H1 (cell line): Measurements from ENCODE around the gene FLNC. TPM values are rescaled to one million over a fixed set of nuclear protein-coding genes. Genes with fewer than 3 reads are reported as not detected.

Source experiments
- CTCF ChIA-PET: fragments of 300-600 bp; sonication (Branson Sonifier 250); formaldehyde crosslinking; loops from one replicate; lab custom pipeline; 2021; ENCODE audit not compliant: partially characterized antibody; lab: Charles Lee
- POLR2A ChIA-PET: fragments of 300-600 bp; sonication (Branson Sonifier 250); formaldehyde crosslinking; loops from one replicate; lab custom pipeline; 2021; ENCODE audit warnings: inconsistent platforms; ENCODE audit not compliant: partially characterized antibody; lab: Charles Lee
- DNase-seq, 2 experiments: peaks; one replicate each; pipeline versions ENCODE4 v3.0.0 to v3.0.0-alpha.2; 2010 to 2022; ENCODE audit warnings: low spot score in 2 of 2, low read depth in 1 of 2, mixed read lengths in 1 of 2
- FAIRE-seq: peaks from 2 replicates; lab custom pipeline; 2011; peaks lifted over from hg19 to GRCh38; lab: Jason Lieb, UNC
- H2AFZ ChIP-seq: 2 replicates; pipeline ENCODE4 v1.8.1; 2012; ENCODE audit warnings: low read length, inconsistent platforms
- H2AK5ac ChIP-seq: 2 replicates; pipeline ENCODE4 v1.6.1; 2013; ENCODE audit warnings: low read depth, low read length
- H2BK120ac ChIP-seq: replicated peaks from 2 replicates; pipeline ENCODE3; 2013; ENCODE audit warnings: low read depth, low read length, inconsistent platforms
- H2BK12ac ChIP-seq: 2 replicates; pipeline ENCODE4 v1.6.1; 2013; ENCODE audit warnings: low read depth, low read length
- H2BK15ac ChIP-seq: 2 replicates; pipeline ENCODE4 v1.6.1; 2013; ENCODE audit warnings: low read length
- H2BK20ac ChIP-seq: 2 replicates; pipeline ENCODE4 v1.6.1; 2013; ENCODE audit warnings: low read length
- H2BK5ac ChIP-seq: 2 replicates; pipeline ENCODE4 v1.6.1; 2013; ENCODE audit warnings: low read depth, low read length
- H3K14ac ChIP-seq: 2 replicates; pipeline ENCODE4 v1.6.1; 2013; ENCODE audit warnings: inconsistent platforms; ENCODE audit not compliant: insufficient read length
- H3K18ac ChIP-seq: 2 replicates; pipeline ENCODE4 v1.6.1; 2013; ENCODE audit warnings: low read length; ENCODE audit errors: extremely low read depth
- H3K23ac ChIP-seq: 2 replicates; pipeline ENCODE4 v1.6.1; 2013; ENCODE audit warnings: inconsistent platforms; ENCODE audit not compliant: insufficient read length
- H3K23me2 ChIP-seq: 2 replicates; pipeline ENCODE4 v1.6.1; 2013; ENCODE audit warnings: low read depth, low read length
- H3K27ac ChIP-seq: 2 replicates; pipeline ENCODE4 v1.6.1; 2011; ENCODE audit warnings: low read depth, low read length, inconsistent platforms
- H3K27me3 ChIP-seq, 4 experiments: replicated peaks in 1 of 4; 1 replicate in 1 of 4; 2 replicates in 3 of 4; pipeline versions ENCODE4 v1.6.1 to v1.8.1; 2011 to 2013; ENCODE audit warnings: low read length in 3 of 4, mild to moderate bottlenecking in 3 of 4, inconsistent platforms in 2 of 4, mixed read lengths in 2 of 4, moderate library complexity in 1 of 4; ENCODE audit not compliant: control insufficient read depth in 3 of 4, insufficient read depth in 3 of 4; ENCODE audit errors: extremely low read depth in 1 of 4
- H3K36me3 ChIP-seq, 4 experiments: 2 replicates each; pipeline versions ENCODE4 v1.6.1 to v1.8.1; 2011 to 2013; ENCODE audit warnings: mild to moderate bottlenecking in 4 of 4, low read length in 3 of 4, moderate library complexity in 2 of 4, control low read depth in 1 of 4, inconsistent platforms in 1 of 4; ENCODE audit not compliant: insufficient read depth in 4 of 4, control insufficient read depth in 2 of 4
- H3K4ac ChIP-seq: replicated peaks from 2 replicates; pipeline ENCODE3; 2013; ENCODE audit warnings: low read length, low read depth, mixed read lengths, inconsistent platforms; ENCODE audit not compliant: insufficient read length
- H3K4me1 ChIP-seq, 4 experiments: replicated peaks in 1 of 4; 1 replicate in 1 of 4; 2 replicates in 3 of 4; pipeline versions ENCODE4 v1.6.1 to v1.8.1; 2011 to 2013; ENCODE audit warnings: low read length in 3 of 4, inconsistent platforms in 2 of 4, mixed read lengths in 1 of 4; ENCODE audit not compliant: insufficient read depth in 4 of 4, control insufficient read depth in 3 of 4
- H3K4me2 ChIP-seq, 2 experiments: 2 replicates each; pipeline versions ENCODE4 v1.6.1 to v1.8.1; 2011 to 2013; ENCODE audit warnings: low read depth in 2 of 2, low read length in 2 of 2, control low read depth in 1 of 2, inconsistent platforms in 1 of 2, mild to moderate bottlenecking in 1 of 2; ENCODE audit not compliant: insufficient read depth in 1 of 2
- H3K4me3 ChIP-seq, 4 experiments: fragments of 200-600, 300-600 bp in 1 of 4; sonication (generic), shearing (Covaris generic), sonication (Bioruptor Twin) in 1 of 4; 2 replicates each; pipeline versions ENCODE4 v1.5.1 to v1.8.1; 2011 to 2016; ENCODE audit warnings: low read length in 4 of 4, low read depth in 3 of 4, control low read depth in 2 of 4, inconsistent platforms in 2 of 4, mild to moderate bottlenecking in 2 of 4, mixed read lengths in 1 of 4, moderate library complexity in 1 of 4; ENCODE audit not compliant: insufficient read depth in 2 of 4; ENCODE audit errors: extremely low read depth in 1 of 4
- H3K56ac ChIP-seq: replicated peaks from 2 replicates; pipeline ENCODE3; 2013; ENCODE audit warnings: low read depth, mild to moderate bottlenecking, mixed read lengths, low read length, inconsistent platforms; ENCODE audit not compliant: insufficient read length
- H3K79me1 ChIP-seq: 2 replicates; pipeline ENCODE4 v1.6.1; 2013; ENCODE audit warnings: low read depth, low read length, control low read depth
- H3K79me2 ChIP-seq, 2 experiments: 2 replicates each; pipeline versions ENCODE4 v1.6.1 to v1.8.1; 2012 to 2013; ENCODE audit warnings: low read length in 2 of 2, mild to moderate bottlenecking in 2 of 2, inconsistent platforms in 1 of 2; ENCODE audit not compliant: insufficient read depth in 2 of 2, control insufficient read depth in 1 of 2
- H3K9ac ChIP-seq, 4 experiments: replicated peaks in 1 of 4; 1 replicate in 1 of 4; 2 replicates in 3 of 4; pipeline versions ENCODE4 v1.6.1 to v1.8.1; 2011 to 2013; ENCODE audit warnings: low read depth in 3 of 4, low read length in 3 of 4, control low read depth in 2 of 4, mild to moderate bottlenecking in 2 of 4, moderate library complexity in 2 of 4, inconsistent platforms in 1 of 4; ENCODE audit errors: extremely low read depth in 1 of 4
- H3K9me3 ChIP-seq, 2 experiments: 2 replicates each; pipeline versions ENCODE4 v1.6.1 to v1.8.1; 2012 to 2013; ENCODE audit warnings: mild to moderate bottlenecking in 2 of 2, moderate library complexity in 2 of 2, control low read depth in 1 of 2, inconsistent platforms in 1 of 2, low read depth in 1 of 2, low read length in 1 of 2, mixed read lengths in 1 of 2; ENCODE audit not compliant: insufficient read depth in 2 of 2
- H4K20me1 ChIP-seq, 2 experiments: replicated peaks in 1 of 2; 2 replicates each; pipeline versions ENCODE3 to v1.8.1; 2011 to 2013; ENCODE audit warnings: inconsistent platforms in 2 of 2, low read length in 2 of 2, mild to moderate bottlenecking in 1 of 2; ENCODE audit not compliant: insufficient read depth in 2 of 2, control insufficient read depth in 1 of 2
- H4K5ac ChIP-seq: 2 replicates; pipeline ENCODE4 v1.6.1; 2013; ENCODE audit warnings: low read length, low read depth, mixed read lengths, inconsistent platforms; ENCODE audit not compliant: insufficient read length
- H4K8ac ChIP-seq: 2 replicates; pipeline ENCODE4 v1.8.0; 2013; ENCODE audit warnings: mild to moderate bottlenecking, moderate library complexity, low read length, inconsistent platforms; ENCODE audit not compliant: insufficient read depth; ENCODE audit errors: extremely low read depth
- H4K91ac ChIP-seq: replicated peaks from 2 replicates; pipeline ENCODE3; 2013; ENCODE audit warnings: low read length, mixed read lengths, inconsistent platforms; ENCODE audit not compliant: insufficient read length
- ATF2 ChIP-seq: IDR thresholded peaks from 2 replicates; pipeline ENCODE4 v1.6.1; 2012; ENCODE audit warnings: low read length, inconsistent platforms
- CBX8 ChIP-seq: fragments of 300-800, 300-1000 bp; sonication (generic); IDR thresholded peaks from 2 replicates; pipeline ENCODE4 v1.7.1; 2016; ENCODE audit warnings: low read depth, low read length, borderline replicate concordance
- CEBPB ChIP-seq: IDR thresholded peaks from 2 replicates; pipeline ENCODE4 v1.6.1; 2012; ENCODE audit warnings: low read depth, low read length
- CREB1 ChIP-seq: IDR thresholded peaks from 2 replicates; pipeline ENCODE4 v1.6.1; 2012; ENCODE audit warnings: inconsistent platforms
- FOSL1 ChIP-seq: IDR thresholded peaks from 2 replicates; pipeline ENCODE4 v1.6.1; 2011; ENCODE audit warnings: mild to moderate bottlenecking, low read depth, low read length, moderate library complexity; ENCODE audit not compliant: insufficient read depth
- GTF2F1 ChIP-seq: IDR thresholded peaks from 2 replicates; pipeline ENCODE4 v1.6.1; 2012; ENCODE audit warnings: low read depth, low read length, improper control_type of control experiment, borderline replicate concordance
- JUND ChIP-seq: IDR thresholded peaks from 2 replicates; pipeline ENCODE4 v1.6.1; 2011; ENCODE audit warnings: mild to moderate bottlenecking, improper control_type of control experiment, low read length
- KDM1A ChIP-seq: fragments of 200-600, 300-600 bp; sonication (generic); IDR thresholded peaks from 2 replicates; pipeline ENCODE4 v1.7.1; 2016; ENCODE audit warnings: mild to moderate bottlenecking, low read length, borderline replicate concordance
- POLR2A ChIP-seq, 2 experiments: IDR thresholded peaks; 1 replicate in 1 of 2; 2 replicates in 1 of 2; pipeline ENCODE4 v1.6.1; 2011; ENCODE audit warnings: low read depth in 2 of 2, low read length in 2 of 2, mild to moderate bottlenecking in 2 of 2; ENCODE audit errors: control extremely low read depth in 1 of 2
- RFX5 ChIP-seq: IDR thresholded peaks from 2 replicates; pipeline ENCODE4 v1.6.1; 2011; ENCODE audit warnings: low read depth, low read length, improper control_type of control experiment, borderline replicate concordance
- SUZ12 ChIP-seq: fragments of 200-600 bp; sonication (generic); IDR thresholded peaks from 2 replicates; pipeline ENCODE4 v1.6.1; 2012; ENCODE audit warnings: mild to moderate bottlenecking, inconsistent platforms, low read length, moderate library complexity, mixed read lengths
- TAF7 ChIP-seq: optimal IDR thresholded peaks from 2 replicates; pipeline ENCODE3; 2011; ENCODE audit warnings: low read depth, mild to moderate bottlenecking, inconsistent platforms, low read length, moderate library complexity, borderline replicate concordance
- TBP ChIP-seq: IDR thresholded peaks from 2 replicates; pipeline ENCODE4 v1.6.1; 2011; ENCODE audit warnings: low read depth, low read length, improper control_type of control experiment
- TCF12 ChIP-seq: IDR thresholded peaks from 2 replicates; pipeline ENCODE4 v1.6.1; 2011; ENCODE audit warnings: low read depth, mild to moderate bottlenecking, low read length
- WGBS, 2 experiments: shearing (Covaris generic) in 1 of 2; methylation state at CpG; one replicate each; pipeline versions ENCODE4 v1.1.6 to v1.1.7; 2013 to 2015; ENCODE audit warnings: low lambda C conversion rate in 2 of 2, mixed read lengths in 2 of 2, inconsistent platforms in 1 of 2, low coverage in 1 of 2, missing lambda C conversion rate in 1 of 2; ENCODE audit not compliant: insufficient replicate concordance in 2 of 2, insufficient coverage in 1 of 2, insufficient read length in 1 of 2; ENCODE audit errors: extremely low coverage in 1 of 2, missing lambda C conversion rate in 1 of 2; 5-methylcytosine and 5-hydroxymethylcytosine counted together
- polyA plus RNA-seq, 7 experiments: library from polyadenylated mRNA; depleted of rRNA in 3 of 7; stranded (reverse) in 5 of 7; unstranded in 2 of 7; fragments of >200 nt in 5 of 7; fragments of 200-250 nt in 2 of 7; gene quantifications; 1 replicate in 5 of 7; 2 replicates in 1 of 7; 4 replicates in 1 of 7; pipeline versions ENCODE4 v1.2.1 to v1.2.3, GENCODE V29; 2011 to 2013; ENCODE audit warnings: missing spikeins in 2 of 7, mixed read lengths in 2 of 7
- total RNA-seq: library from RNA; stranded (reverse); fragmentation: NEBNext Ultra II Directional; extraction: Animal tissue kit (Norgen Biotek cat#: 25700); gene quantifications from 2 replicates; pipeline ENCODE4 v1.2.1, GENCODE V29; 2021

The FLNC gene
- total and polyA plus RNA-seq, 2 of the 8 experiments (the other 6 are each of a cell fraction or from before 2014, with no cell fraction given) = 1.9 to 10.7 TPM

- Histone ChIP-seq H3K4me3 (no peak overlapping the region), H3K23ac (no peak overlapping the region), H3K9me3 (no peaks in the 10 kb centered on the region), H2BK20ac (no peak overlapping the region), H3K4ac (no peak overlapping the region), H4K20me1 (no peaks in the 10 kb centered on the region), H3K79me2 (no peaks in the 10 kb centered on the region), H2BK5ac (no peak overlapping the region), H2AK5ac (no peak overlapping the region), H2BK15ac (no peak overlapping the region), H3K18ac (no peak overlapping the region), H3K4me1 (peaks cover 0 to 25% (median 17%) of the 10 kb centered on the region in 4 experiments; a peak in 6 of 7 replicates), H3K14ac (no peak overlapping the region), H4K91ac (no peak overlapping the region), H2AFZ (no peak overlapping the region), H3K27ac (no peak overlapping the region), H2BK120ac (no peak overlapping the region), H3K36me3 (no peaks in the 10 kb centered on the region), H4K8ac (no peak overlapping the region), H3K9ac (no peak overlapping the region), H3K79me1 (no peaks in the 10 kb centered on the region), H3K56ac (no peak overlapping the region), H3K27me3 (no peaks in the 10 kb centered on the region; a peak in 1 of 7 replicates), H4K5ac (no peak overlapping the region), H3K4me2 (no peak overlapping the region), H2BK12ac (no peak overlapping the region), H3K23me2 (peaks cover 6% of the 10 kb centered on the region; the same call in 1 of the 2 replicates)
- DNase-seq = no peak
- ChIA-PET POLR2A (no interaction called here), CTCF (interaction anchor here (1.0 to 7.6 kb wide), 5 partner anchors 7 to 85 kb away, joined by 3 to 71 read pairs (median 6); no protein-coding TSS in a partner anchor)
- 91% methylated on average over 14 of the region's 16 CpGs; no CpG with 5 or more reads in 1 of the 2 experiments for WGBS, 2 experiments
- no peak for FAIRE-seq
- TF ChIP-seq POLR2A (IDR thresholded peaks at IDR 0.05; ENCODE audit: control extremely low read depth in 1 of 2, low read depth in 2 of 2, low read length in 2 of 2) = no peak
- TF ChIP-seq KDM1A = no peak
- no peak for TF ChIP-seq CBX8
- TF ChIP-seq SUZ12 = no peak
- no peak for TF ChIP-seq CREB1
- no peak for TF ChIP-seq ATF2
- no peak for TF ChIP-seq FOSL1
- TF ChIP-seq RFX5 = no peak
- TF ChIP-seq TCF12 = no peak
- no peak for TF ChIP-seq TAF7
- TF ChIP-seq TBP = no peak
- TF ChIP-seq CEBPB = no peak
- TF ChIP-seq GTF2F1 = no peak
- no peak for TF ChIP-seq JUND
These were observed 7.3 kb downstream of the FLNC start for GRCh38 chr7:128837521-128837921.
